Nephron (organoid): Measurements from ENCODE around the gene USF2.

Experiments
- H3K27ac Mint-ChIP-seq, 3 experiments: 2 replicates each; pipeline ENCODE4 v1.8.0; 2020; ENCODE audit warnings: mixed read lengths in 3 of 3, mild to moderate bottlenecking in 2 of 3, moderate library complexity in 1 of 3
- H3K27me3 Mint-ChIP-seq: 2 replicates; pipeline ENCODE4 v1.8.0; 2021; ENCODE audit warnings: low read depth, mild to moderate bottlenecking, moderate library complexity, mixed read lengths
- H3K36me3 Mint-ChIP-seq: 2 replicates; pipeline ENCODE4 v1.8.0; 2020; ENCODE audit warnings: low read depth, mixed read lengths
- H3K4me1 Mint-ChIP-seq: 2 replicates; pipeline ENCODE4 v1.8.0; 2020; ENCODE audit warnings: mixed read lengths
- H3K4me3 Mint-ChIP-seq, 3 experiments: 2 replicates each; pipeline ENCODE4 v1.8.0; 2020; ENCODE audit warnings: mild to moderate bottlenecking in 3 of 3, mixed read lengths in 3 of 3, moderate library complexity in 2 of 3
- H3K9me3 Mint-ChIP-seq: 2 replicates; pipeline ENCODE4 v1.8.0; 2020; ENCODE audit warnings: mixed read lengths
- TF ChIP-seq, protein P1 (sequence below), 3 experiments: fragments of 200-600 bp; sonication (generic); IDR thresholded peaks; one replicate each; pipeline ENCODE4 v1.5.0; 2021; ENCODE audit warnings: antibody characterized with exemption in 3 of 3; ENCODE audit not compliant: unreplicated experiment in 3 of 3

Gene USF2

DNA sequence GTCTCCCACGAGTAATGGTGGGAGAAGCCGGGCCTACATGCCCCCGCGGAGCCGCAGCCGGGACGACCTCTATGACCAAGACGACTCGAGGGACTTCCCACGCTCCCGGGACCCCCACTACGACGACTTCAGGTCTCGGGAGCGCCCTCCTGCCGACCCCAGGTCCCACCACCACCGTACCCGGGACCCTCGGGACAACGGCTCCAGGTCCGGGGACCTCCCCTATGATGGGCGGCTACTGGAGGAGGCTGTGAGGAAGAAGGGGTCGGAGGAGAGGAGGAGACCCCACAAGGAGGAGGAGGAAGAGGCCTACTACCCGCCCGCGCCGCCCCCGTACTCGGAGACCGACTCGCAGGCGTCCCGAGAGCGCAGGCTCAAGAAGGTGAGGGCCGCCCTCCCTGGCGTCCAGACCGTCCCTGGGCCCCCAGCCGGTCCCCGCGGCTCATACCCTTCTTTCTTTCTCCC, 1.4 kb upstream of the USF2 start:
- no peaks in the 10 kb centered on the region for H3K27me3 Mint-ChIP-seq
- H3K36me3 Mint-ChIP-seq, result peaks cover 27% of the 10 kb centered on the region
- H3K9me3 Mint-ChIP-seq, result no peaks in the 10 kb centered on the region
- H3K4me3 Mint-ChIP-seq, result peak overlapping the region; percentile 94 to 99 (median 98)
- H3K27ac Mint-ChIP-seq, result peak overlapping the region; percentile 97 to 99 (median 99)
- TF ChIP-seq, protein P1, sequence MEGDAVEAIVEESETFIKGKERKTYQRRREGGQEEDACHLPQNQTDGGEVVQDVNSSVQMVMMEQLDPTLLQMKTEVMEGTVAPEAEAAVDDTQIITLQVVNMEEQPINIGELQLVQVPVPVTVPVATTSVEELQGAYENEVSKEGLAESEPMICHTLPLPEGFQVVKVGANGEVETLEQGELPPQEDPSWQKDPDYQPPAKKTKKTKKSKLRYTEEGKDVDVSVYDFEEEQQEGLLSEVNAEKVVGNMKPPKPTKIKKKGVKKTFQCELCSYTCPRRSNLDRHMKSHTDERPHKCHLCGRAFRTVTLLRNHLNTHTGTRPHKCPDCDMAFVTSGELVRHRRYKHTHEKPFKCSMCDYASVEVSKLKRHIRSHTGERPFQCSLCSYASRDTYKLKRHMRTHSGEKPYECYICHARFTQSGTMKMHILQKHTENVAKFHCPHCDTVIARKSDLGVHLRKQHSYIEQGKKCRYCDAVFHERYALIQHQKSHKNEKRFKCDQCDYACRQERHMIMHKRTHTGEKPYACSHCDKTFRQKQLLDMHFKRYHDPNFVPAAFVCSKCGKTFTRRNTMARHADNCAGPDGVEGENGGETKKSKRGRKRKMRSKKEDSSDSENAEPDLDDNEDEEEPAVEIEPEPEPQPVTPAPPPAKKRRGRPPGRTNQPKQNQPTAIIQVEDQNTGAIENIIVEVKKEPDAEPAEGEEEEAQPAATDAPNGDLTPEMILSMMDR (IDR thresholded peaks at IDR 0.05; ENCODE audit: unreplicated experiment in 3 of 3), result no peak
- H3K4me1 Mint-ChIP-seq, result peaks cover 6% of the 10 kb centered on the region

DNA sequence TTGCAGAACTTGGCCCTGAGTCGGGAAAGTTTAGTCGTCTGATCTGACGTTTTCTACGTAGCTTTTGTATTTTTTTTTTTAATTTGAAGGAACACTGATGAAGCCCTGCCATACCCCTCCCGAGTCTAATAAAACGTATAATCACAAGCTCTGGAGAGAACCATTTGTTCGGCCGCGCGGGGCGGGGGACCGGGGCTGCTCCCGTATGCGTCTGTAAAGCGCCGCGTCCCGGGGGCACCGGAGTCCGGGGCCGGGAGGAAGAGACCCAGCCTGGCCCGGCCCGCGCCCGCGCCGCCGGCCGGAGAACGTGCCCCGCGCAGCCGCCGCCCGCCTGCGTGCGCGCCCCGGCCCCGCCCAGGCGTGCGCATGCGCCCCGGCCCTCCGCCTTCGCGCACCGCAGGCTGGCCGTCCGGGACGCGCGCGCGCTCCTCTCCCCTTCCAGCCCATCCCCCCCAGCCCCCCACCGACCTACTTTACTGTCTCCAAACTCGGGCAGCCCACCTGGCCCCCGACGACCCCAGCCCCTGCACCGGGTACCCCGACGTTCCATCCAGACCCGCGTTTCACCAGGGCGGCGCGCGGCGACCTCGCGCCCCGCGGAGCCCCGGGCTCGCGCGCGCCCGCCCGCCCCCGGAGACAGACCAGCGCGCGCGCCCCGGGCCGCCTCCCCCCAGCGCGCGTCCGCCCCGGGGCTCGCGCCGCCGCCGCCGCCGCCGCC, 785 bp upstream of the USF2 start:
- Mint-ChIP-seq H3K4me3 (peak overlapping the region; percentile 94 to 99 (median 98)), H3K27ac (peak overlapping the region; percentile 97 to 99 (median 99)), H3K36me3 (peaks cover 30% of the 10 kb centered on the region), H3K4me1 (peaks cover 6% of the 10 kb centered on the region), H3K9me3 (no peaks in the 10 kb centered on the region), H3K27me3 (no peaks in the 10 kb centered on the region)
- TF ChIP-seq, protein P1 (IDR thresholded peaks at IDR 0.05; ENCODE audit: unreplicated experiment in 3 of 3), result no peak

DNA sequence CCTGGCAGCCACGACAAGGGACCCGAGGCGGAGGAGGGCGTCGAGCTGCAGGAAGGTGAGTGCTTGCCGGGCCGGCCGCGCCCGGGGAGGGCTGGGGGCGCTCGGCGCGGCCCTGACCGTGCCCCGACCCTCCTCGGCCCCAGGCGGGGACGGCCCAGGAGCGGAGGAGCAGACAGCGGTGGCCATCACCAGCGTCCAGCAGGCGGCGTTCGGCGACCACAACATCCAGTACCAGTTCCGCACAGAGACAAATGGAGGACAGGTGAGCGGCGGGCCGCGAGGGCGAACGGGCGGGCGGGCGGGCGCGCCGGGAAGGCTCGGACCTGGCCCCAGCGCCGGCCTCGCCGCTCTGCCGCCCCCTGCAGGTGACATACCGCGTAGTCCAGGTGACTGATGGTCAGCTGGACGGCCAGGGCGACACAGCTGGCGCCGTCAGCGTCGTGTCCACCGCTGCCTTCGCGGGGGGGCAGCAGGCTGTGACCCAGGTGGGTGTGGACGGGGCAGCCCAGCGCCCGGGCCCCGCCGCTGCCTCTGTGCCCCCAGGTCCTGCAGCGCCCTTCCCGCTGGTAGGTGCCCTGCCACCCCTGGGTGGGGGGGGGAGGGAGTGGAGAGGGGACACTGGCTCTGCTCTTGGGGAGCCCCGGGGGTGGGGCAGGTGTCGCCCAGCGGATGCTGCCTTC, 816 bp downstream of the USF2 start:
- no peaks in the 10 kb centered on the region for H3K9me3 Mint-ChIP-seq
- H3K27ac Mint-ChIP-seq, result peak overlapping the region; percentile 59 to 92 (median 88)
- H3K36me3 Mint-ChIP-seq, result peaks cover 45% of the 10 kb centered on the region
- no peaks in the 10 kb centered on the region for H3K27me3 Mint-ChIP-seq
- TF ChIP-seq, protein P1 (IDR thresholded peaks at IDR 0.05; ENCODE audit: unreplicated experiment in 3 of 3), result peak; percentile 85 to 98 (median 98)
- peak overlapping the region; percentile 78 to 86 (median 86) for H3K4me3 Mint-ChIP-seq
- peaks cover 6% of the 10 kb centered on the region for H3K4me1 Mint-ChIP-seq

DNA sequence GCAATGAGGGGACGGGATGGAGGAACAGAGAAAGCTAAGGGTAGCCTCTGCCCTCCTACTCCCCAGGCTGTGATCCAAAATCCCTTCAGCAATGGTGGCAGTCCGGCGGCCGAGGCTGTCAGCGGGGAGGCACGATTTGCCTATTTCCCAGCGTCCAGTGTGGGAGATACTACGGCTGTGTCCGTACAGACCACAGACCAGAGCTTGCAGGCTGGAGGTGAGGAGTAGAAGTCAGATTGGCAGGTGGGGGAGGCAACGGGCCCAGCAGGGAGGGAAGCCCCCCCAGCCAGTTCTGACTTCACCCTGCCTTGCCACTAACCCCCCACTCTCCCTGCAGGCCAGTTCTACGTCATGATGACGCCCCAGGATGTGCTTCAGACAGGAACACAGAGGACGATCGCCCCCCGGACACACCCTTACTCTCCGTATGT, 1.6 kb downstream of the USF2 start:
- Mint-ChIP-seq H3K27ac (peak overlapping the region; percentile 59 to 92 (median 88)), H3K36me3 (peaks cover 46% of the 10 kb centered on the region), H3K27me3 (no peaks in the 10 kb centered on the region), H3K9me3 (no peaks in the 10 kb centered on the region), H3K4me1 (peaks cover 4% of the 10 kb centered on the region), H3K4me3 (peak overlapping the region; percentile 78 to 86 (median 86))
- TF ChIP-seq, protein P1 (IDR thresholded peaks at IDR 0.05; ENCODE audit: unreplicated experiment in 3 of 3), result no peak

DNA sequence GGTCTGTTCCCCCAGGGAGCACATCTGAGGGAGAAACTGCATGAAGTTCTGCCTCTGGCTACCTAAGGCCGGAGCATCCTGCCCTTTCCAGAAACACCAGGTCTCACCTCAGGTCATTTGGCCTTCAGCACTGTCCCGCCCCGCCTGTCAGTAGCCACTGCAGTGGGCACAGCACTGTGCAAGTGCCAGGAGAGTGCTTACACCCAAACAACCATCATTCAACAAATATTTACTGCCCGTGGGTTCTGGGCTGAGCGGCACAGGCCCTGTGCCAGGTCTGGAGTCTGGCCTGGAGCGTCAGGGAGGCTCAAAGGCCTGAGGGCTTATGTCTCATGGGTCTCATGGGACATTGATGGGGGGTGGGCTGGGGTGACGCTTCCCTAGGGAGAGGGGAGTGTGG, 2.8 kb downstream of the USF2 start:
- H3K4me1 Mint-ChIP-seq, result no peaks in the 10 kb centered on the region

More for the DNA sequence above, 2.8 kb downstream of the USF2 start:
- H3K27me3 Mint-ChIP-seq, result no peaks in the 10 kb centered on the region
- H3K4me3 Mint-ChIP-seq, result peak overlapping the region; percentile 6 to 76 (median 66)
- H3K9me3 Mint-ChIP-seq, result no peaks in the 10 kb centered on the region
- H3K27ac Mint-ChIP-seq, result peak overlapping the region in 1 of 3 experiments; percentile 30
- H3K36me3 Mint-ChIP-seq, result peaks cover 51% of the 10 kb centered on the region
- TF ChIP-seq, protein P1 (IDR thresholded peaks at IDR 0.05; ENCODE audit: unreplicated experiment in 3 of 3), result no peak
